Gastroesophageal sphincter (tissue), 4 donors: ENCODE measurements around the gene TUBB4B. TPM values are rescaled to one million over a fixed set of nuclear protein-coding genes. Genes with fewer than 3 reads are reported as not detected.
"Not testable (repeated sequence)": the region's sequence is repeated elsewhere in the genome, so short reads cannot be mapped to it uniquely, and the experiment has no call there.

Source experiments
- ATAC-seq: fragments of 150-250 bp; one replicate; pipeline ENCODE4 v1.9.1; 2016; ENCODE audit warnings: mild to moderate bottlenecking, moderate library complexity
- H3K27ac ChIP-seq, 4 donors: fragments of 200-600 bp; sonication (generic) in 3 of 4; 1 replicate in 3 of 4; 2 replicates in 1 of 4; pipeline ENCODE4 v1.5.1; 2016 to 2019
- H3K27me3 ChIP-seq: fragments of 200-600 bp; sonication (generic); one replicate; pipeline ENCODE4 v1.5.1; 2019
- H3K36me3 ChIP-seq, 2 donors: fragments of 200-600 bp; sonication (generic); one replicate each; pipeline ENCODE4 v1.5.1; 2019; ENCODE audit warnings: control low read depth in 1 of 2
- H3K4me1 ChIP-seq, 3 donors: fragments of 200-600 bp; sonication (generic); 1 replicate in 2 of 3; 2 replicates in 1 of 3; pipeline ENCODE4 v1.5.1; 2016 to 2019; ENCODE audit warnings: control low read depth in 2 of 3
- H3K4me3 ChIP-seq, 2 donors: fragments of 200-600 bp; sonication (generic); one replicate each; pipeline ENCODE4 v1.5.1; 2019; ENCODE audit warnings: mild to moderate bottlenecking in 1 of 2, moderate library complexity in 1 of 2
- H3K9me3 ChIP-seq, 3 donors: fragments of 200-600 bp; sonication (generic); one replicate each; pipeline ENCODE4 v1.5.1; 2017 to 2019; ENCODE audit warnings: control low read depth in 2 of 3
- CTCF ChIP-seq, 4 experiments: fragments of 200-600 bp in 2 of 4; fragments of 450-650 bp in 2 of 4; sonication (generic) in 1 of 4; IDR thresholded peaks; one replicate each; pipeline ENCODE4 v1.5.1; 2017 to 2019; ENCODE audit warnings: antibody characterized with exemption in 4 of 4, mild to moderate bottlenecking in 2 of 4, moderate library complexity in 2 of 4
- EP300 ChIP-seq: sonication (generic); formaldehyde crosslinking; IDR thresholded peaks from one replicate; pipeline ENCODE4 v1.6.1; 2017; ENCODE audit warnings: antibody characterized with exemption, mild to moderate bottlenecking
- POLR2A ChIP-seq, 2 donors: fragments of 450-650 bp; IDR thresholded peaks; one replicate each; pipeline ENCODE4 v1.6.1; 2017; ENCODE audit warnings: antibody characterized with exemption in 2 of 2, mild to moderate bottlenecking in 2 of 2, moderate library complexity in 1 of 2
- POLR2AphosphoS5 ChIP-seq: sonication (generic); formaldehyde crosslinking; IDR thresholded peaks from one replicate; pipeline ENCODE4 v1.6.1; 2017; ENCODE audit warnings: antibody characterized with exemption
- WGBS, 2 donors: methylation state at CpG; one replicate each; pipeline ENCODE4 v1.1.5; 2018; ENCODE audit warnings: low coverage in 1 of 2; 5-methylcytosine and 5-hydroxymethylcytosine counted together
- total RNA-seq, 4 donors: library from RNA; depleted of rRNA; stranded (reverse); fragments of >200 nt; gene quantifications; one replicate each; pipeline ENCODE4 v1.1.0, GENCODE V29; 2016

The TUBB4B gene
- total RNA-seq, 4 donors from 2014 or later, result 220 to 488 (median 265) TPM

- Histone ChIP-seq H3K36me3 (peaks cover 0 to 36% of the 10 kb centered on the region in 2 donors), H3K27ac (peak within 1 kb of the TSS; percentile 3 to 86 (median 84)), H3K27me3 (peaks cover 9% of the 10 kb centered on the region), H3K4me1 (peaks cover 0 to 31% (median 19%) of the 10 kb centered on the region in 3 donors), H3K4me3 (peak within 1 kb of the TSS; percentile 87 to 90), H3K9me3 (no peaks in the 10 kb centered on the region)
- 0% methylated on average over 5 of the region's 105 CpGs; no CpG with 5 or more reads in 1 of the 2 donors for WGBS, 2 donors
- TF ChIP-seq POLR2A (IDR thresholded peaks at IDR 0.05) (peak; percentile 60 to 61), POLR2AphosphoS5 (peak; percentile 56), EP300 (no peak), CTCF (IDR thresholded peaks at IDR 0.05) (peak in 3 of 4 experiments; percentile 1 to 45 (median 2))
- peak; percentile 96 for ATAC-seq
Observed at GRCh38 chr9:137254624-137255447, 13.7 kb downstream of the TUBB4B start, which contains the start of gene NELFB. TSS of gene NELFB (plus strand) at chr9:137255327.

- Histone ChIP-seq H3K27ac (peak overlapping the region in 3 of 4 donors; percentile 84 to 86 (median 85)), H3K36me3 (peaks cover 0 to 38% of the 10 kb centered on the region in 2 donors), H3K4me1 (peaks cover 0 to 31% (median 19%) of the 10 kb centered on the region in 3 donors), H3K27me3 (peaks cover 9% of the 10 kb centered on the region), H3K9me3 (no peaks in the 10 kb centered on the region), H3K4me3 (peak overlapping the region; percentile 87 to 90)
- ATAC-seq, result peak; percentile 50
- no CpG with 5 or more reads among the region's 51 CpGs for WGBS, 2 donors
- TF ChIP-seq EP300 (no peak), POLR2A (IDR thresholded peaks at IDR 0.05) (no peak), POLR2AphosphoS5 (no peak)
Observed at GRCh38 chr9:137255448-137256114, 14.5 kb downstream of the TUBB4B start.

- Histone ChIP-seq H3K4me3 (peak overlapping the region in 1 of 2 donors; percentile 90), H3K9me3 (no peaks in the 10 kb centered on the region)
- WGBS, 2 donors, result no CpG with 5 or more reads among the region's 15 CpGs
Observed at GRCh38 chr9:137256362-137256761, 15.3 kb downstream of the TUBB4B start.

GRCh38 chr9:137256856-137257255, 15.8 kb downstream of the TUBB4B start:
- Histone ChIP-seq H3K27ac (no peak overlapping the region), H3K4me1 (peaks cover 0 to 34% (median 19%) of the 10 kb centered on the region in 3 donors), H3K4me3 (peak overlapping the region in 1 of 2 donors; percentile 90), H3K27me3 (no peaks in the 10 kb centered on the region), H3K36me3 (peaks cover 0 to 41% of the 10 kb centered on the region in 2 donors), H3K9me3 (no peaks in the 10 kb centered on the region)
- TF ChIP-seq POLR2AphosphoS5, result no peak
- no peak for TF ChIP-seq CTCF (IDR thresholded peaks at IDR 0.05)
- no peak for TF ChIP-seq POLR2A (IDR thresholded peaks at IDR 0.05)
- no peak for TF ChIP-seq EP300
- WGBS, 2 donors, result 82% methylated on average over 7 of the region's 15 CpGs; no CpG with 5 or more reads in 1 of the 2 donors
- ATAC-seq, result no peak

More at GRCh38 chr9:137256362-137256761, 15.3 kb downstream of the TUBB4B start:
- TF ChIP-seq POLR2A (IDR thresholded peaks at IDR 0.05) (no peak), POLR2AphosphoS5 (no peak), EP300 (no peak), CTCF (IDR thresholded peaks at IDR 0.05) (no peak)
- Histone ChIP-seq H3K36me3 (peaks cover 0 to 41% of the 10 kb centered on the region in 2 donors), H3K27ac (no peak overlapping the region), H3K4me1 (peaks cover 0 to 31% (median 19%) of the 10 kb centered on the region in 3 donors), H3K27me3 (peaks cover 2% of the 10 kb centered on the region)
- ATAC-seq, result no peak

GRCh38 chr9:137262173-137262908, 21.3 kb downstream of the TUBB4B start:
- not testable (repeated sequence) for H3K9me3 ChIP-seq, H3K27me3 ChIP-seq, ATAC-seq, H3K27ac ChIP-seq, H3K4me3 ChIP-seq
- Histone ChIP-seq H3K4me1 (peaks cover 0 to 10% (median 0%) of the 10 kb centered on the region in 3 donors), H3K36me3 (peaks cover 0 to 72% of the 10 kb centered on the region in 2 donors)
- peak in 2 of 4 experiments; percentile 36 to 59 for TF ChIP-seq CTCF (IDR thresholded peaks at IDR 0.05)
- WGBS, 2 donors, result 46 to 53% methylated on average over 6 to 11 of the region's 15 CpGs
